IMR-90 (cell line): Measurements from ENCODE around the gene ANKRD13B. TPM values are rescaled to one million over a fixed set of nuclear protein-coding genes. Genes with fewer than 3 reads are reported as not detected.
"Not testable (repeated sequence)": the region's sequence is repeated elsewhere in the genome, so short reads cannot be mapped to it uniquely, and the experiment has no call there.

Source experiments
- ATAC-seq: fragments of 200-7000 bp; cut with Tn5 transposase; 2 replicates; pipeline ENCODE4 v1.9.1; 2020; ENCODE audit warnings: low read depth, mild to moderate bottlenecking, moderate library complexity
- BruUV-seq: library from RNA; stranded (reverse); fragments of 400-500 nt; replicated peaks from 2 replicates; lab custom pipeline; 2021; lab: Mats Ljungman, UMichigan
- CTCF ChIA-PET: fragments of 300-600 bp; formaldehyde crosslinking; extraction: SDS; loops from one replicate; lab custom pipeline; 2021; ENCODE audit warnings: antibody characterized with exemption; lab: Yijun Ruan, JAX
- POLR2A ChIA-PET: fragments of 300-600 bp; sonication (Branson Sonifier 250); formaldehyde crosslinking; loops from one replicate; lab custom pipeline; 2022; ENCODE audit warnings: antibody characterized with exemption; ENCODE audit not compliant: unreplicated experiment; lab: Charles Lee
- DNase-seq: peaks from one replicate; pipeline ENCODE4 v3.0.0; 2013
- H2AFZ ChIP-seq: replicated peaks from 2 replicates; pipeline ENCODE3; 2013; ENCODE audit warnings: low read length, mild to moderate bottlenecking; ENCODE audit not compliant: poor library complexity
- H2AK5ac ChIP-seq: 2 replicates; pipeline ENCODE4 v1.6.1; 2013; ENCODE audit warnings: low read depth, low read length, inconsistent platforms
- H2AK9ac ChIP-seq: replicated peaks from 2 replicates; pipeline ENCODE3; 2013; ENCODE audit warnings: mild to moderate bottlenecking, low read depth, low read length, moderate library complexity; ENCODE audit not compliant: poor library complexity
- H2BK120ac ChIP-seq: 2 replicates; pipeline ENCODE4 v1.6.1; 2013; ENCODE audit warnings: low read depth, low read length, inconsistent platforms
- H2BK15ac ChIP-seq: 3 replicates; pipeline ENCODE4 v1.6.1; 2013; ENCODE audit warnings: low read depth, low read length, inconsistent platforms
- H2BK20ac ChIP-seq: 2 replicates; pipeline ENCODE4 v1.6.1; 2013; ENCODE audit warnings: low read depth, mild to moderate bottlenecking, inconsistent platforms, low read length, moderate library complexity
- H2BK5ac ChIP-seq: 2 replicates; pipeline ENCODE4 v1.6.1; 2013; ENCODE audit warnings: mild to moderate bottlenecking, low read depth, low read length, inconsistent platforms; ENCODE audit not compliant: poor library complexity, severe bottlenecking
- H3K14ac ChIP-seq: replicated peaks from 2 replicates; pipeline ENCODE4 v1.6.1; 2013; ENCODE audit warnings: low read depth, low read length, inconsistent platforms
- H3K18ac ChIP-seq: 2 replicates; pipeline ENCODE4 v1.6.1; 2013; ENCODE audit warnings: low read depth, low read length, control low read depth
- H3K23ac ChIP-seq: 2 replicates; pipeline ENCODE4 v1.6.1; 2013; ENCODE audit warnings: low read depth, low read length, inconsistent platforms
- H3K27ac ChIP-seq: 2 replicates; pipeline ENCODE4 v1.5.1; 2013; ENCODE audit warnings: mild to moderate bottlenecking, control low read depth, low read length; ENCODE audit not compliant: insufficient read depth
- H3K27me3 ChIP-seq: 2 replicates; pipeline ENCODE4 v1.6.1; 2013; ENCODE audit warnings: low read length; ENCODE audit not compliant: control insufficient read depth, insufficient read depth
- H3K36me3 ChIP-seq: 2 replicates; pipeline ENCODE4 v1.6.1; 2013; ENCODE audit warnings: low read length, mixed read lengths; ENCODE audit not compliant: control insufficient read depth, insufficient read depth
- H3K4ac ChIP-seq: 2 replicates; pipeline ENCODE4 v1.6.1; 2013; ENCODE audit warnings: low read depth, low read length, inconsistent platforms
- H3K4me1 ChIP-seq: 2 replicates; pipeline ENCODE4 v1.6.1; 2013; ENCODE audit warnings: low read length, mixed read lengths; ENCODE audit not compliant: control insufficient read depth, insufficient read depth
- H3K4me2 ChIP-seq: 2 replicates; pipeline ENCODE4 v1.6.1; 2013; ENCODE audit warnings: low read depth, mild to moderate bottlenecking, control low read depth, low read length, moderate library complexity
- H3K4me3 ChIP-seq: 2 replicates; pipeline ENCODE4 v1.5.1; 2013; ENCODE audit warnings: low read depth, mild to moderate bottlenecking, control low read depth, low read length, moderate library complexity; ENCODE audit not compliant: insufficient read depth
- H3K56ac ChIP-seq: 2 replicates; pipeline ENCODE4 v1.6.1; 2013; ENCODE audit warnings: low read length, inconsistent platforms; ENCODE audit not compliant: insufficient read depth; ENCODE audit errors: extremely low read depth
- H3K79me1 ChIP-seq, 2 experiments: 2 replicates each; pipeline ENCODE4 v1.6.1; 2013; ENCODE audit warnings: low read length in 2 of 2, inconsistent platforms in 1 of 2, low read depth in 1 of 2
- H3K9ac ChIP-seq: 2 replicates; pipeline ENCODE4 v1.6.1; 2013; ENCODE audit warnings: low read depth, low read length, control low read depth
- H3K9me1 ChIP-seq: 2 replicates; pipeline ENCODE4 v1.6.1; 2013; ENCODE audit warnings: low read length, inconsistent platforms; ENCODE audit not compliant: insufficient read depth
- H3K9me3 ChIP-seq: 2 replicates; pipeline ENCODE4 v1.6.1; 2013; ENCODE audit warnings: low read length; ENCODE audit not compliant: control insufficient read depth, insufficient read depth
- H4K20me1 ChIP-seq: 2 replicates; pipeline ENCODE4 v1.6.1; 2013; ENCODE audit warnings: low read length, inconsistent platforms; ENCODE audit not compliant: insufficient read depth
- H4K5ac ChIP-seq: 2 replicates; pipeline ENCODE4 v1.6.1; 2013; ENCODE audit warnings: mild to moderate bottlenecking, low read depth, low read length, control low read depth
- H4K8ac ChIP-seq, 2 experiments: 2 replicates each; pipeline ENCODE4 v1.6.1; 2013; ENCODE audit warnings: low read depth in 2 of 2, low read length in 2 of 2, control low read depth in 1 of 2, inconsistent platforms in 1 of 2
- H4K91ac ChIP-seq: 2 replicates; pipeline ENCODE4 v1.6.1; 2013; ENCODE audit warnings: low read depth, low read length, inconsistent platforms; ENCODE audit not compliant: insufficient read depth
- WGBS, 2 experiments: methylation state at CpG; one replicate each; pipeline versions ENCODE4 v1.1.5 to v1.1.7; 2013; ENCODE audit warnings: missing lambda C conversion rate in 2 of 2; ENCODE audit not compliant: insufficient read length in 1 of 2; ENCODE audit errors: extremely low coverage in 2 of 2; 5-methylcytosine and 5-hydroxymethylcytosine counted together
- dilution Hi-C: fragments of 300-500 bp; cut with HindIII; formaldehyde crosslinking; loops from one replicate; pipeline ENCODE4 v1.14.3; 2018; ENCODE audit warnings: low sequenced_read_pairs; ENCODE audit not compliant: unreplicated experiment
- in situ Hi-C: fragments of 300-500 bp; cut with MboI; formaldehyde crosslinking; loops from 3 replicates; pipeline ENCODE4 v1.14.3; 2019; ENCODE audit warnings: low sequenced_read_pairs, inconsistent platforms, mixed read lengths
- intact Hi-C: fragments of 100-400 bp; cut with micrococcal nuclease; formaldehyde crosslinking; loops from 2 replicates; pipeline ENCODE4 v1.10.0; 2022
- polyA plus RNA-seq, 3 experiments: library from polyadenylated mRNA; depleted of rRNA; stranded (reverse); fragments of >200 nt; gene quantifications; 2 replicates each; pipeline ENCODE4 v1.2.3, GENCODE V29; 2012; ENCODE audit warnings: low replicate concordance in 1 of 3
- total RNA-seq: library from RNA; depleted of rRNA; stranded (reverse); fragments of >200 nt; gene quantifications from 2 replicates; pipeline ENCODE4 v1.2.3, GENCODE V29; 2012

Gene ANKRD13B
- total and polyA plus RNA-seq, 2 of the 4 experiments (the other 2 are of a cell fraction), result 0.90 to 4.0 TPM

DNA sequence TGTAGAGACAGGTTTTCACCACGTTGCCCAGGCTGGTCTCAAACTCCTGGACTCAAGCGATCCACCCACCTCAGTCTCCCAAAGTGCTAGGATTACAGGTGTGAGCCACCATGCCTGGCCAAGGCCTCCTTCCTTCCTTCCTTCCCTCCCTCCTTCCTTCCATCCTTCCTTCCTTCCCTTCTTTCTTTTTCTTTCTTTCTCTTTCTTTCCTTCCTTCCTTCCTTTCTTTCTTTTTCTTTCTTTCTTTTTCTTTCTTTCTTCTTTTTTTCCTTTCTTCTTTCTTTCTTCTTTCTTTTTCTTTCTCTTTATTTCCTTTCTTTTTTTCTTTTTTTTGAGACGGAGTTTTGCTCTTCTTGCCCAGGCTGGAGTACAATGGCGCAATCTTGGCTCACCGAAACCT, 34.8 kb upstream of the ANKRD13B start:
- H2BK5ac ChIP-seq, H3K36me3 ChIP-seq, H4K91ac ChIP-seq, H3K14ac ChIP-seq, in situ Hi-C loops, H2BK120ac ChIP-seq, H3K56ac ChIP-seq, H3K9me3 ChIP-seq, DNase-seq, H3K23ac ChIP-seq, CTCF ChIA-PET, H3K4me3 ChIP-seq, H2BK20ac ChIP-seq, H3K4me1 ChIP-seq, H3K27me3 ChIP-seq, H3K9ac ChIP-seq, H2AK9ac ChIP-seq, dilution Hi-C loops, H3K4ac ChIP-seq, BruUV-seq, H2AFZ ChIP-seq, H2AK5ac ChIP-seq, H4K5ac ChIP-seq, H2BK15ac ChIP-seq, H3K79me1 ChIP-seq, H4K20me1 ChIP-seq, H3K9me1 ChIP-seq, H3K18ac ChIP-seq, intact Hi-C loops, H4K8ac ChIP-seq, H3K27ac ChIP-seq, H3K4me2 ChIP-seq, ATAC-seq: not testable (repeated sequence)
- POLR2A ChIA-PET, result interaction anchor here (0.7 kb wide), 1 partner anchor 12 kb away, joined by 3 read pairs; no protein-coding TSS in a partner anchor
- 100% methylated on average over 1 of the region's 5 CpGs; no CpG with 5 or more reads in 1 of the 2 experiments for WGBS, 2 experiments
